HepG2 (cell line): Measurements from ENCODE around the gene PIK3C2B. TPM values are rescaled to one million over a fixed set of nuclear protein-coding genes. Genes with fewer than 3 reads are reported as not detected.

Experiments used
- ETV5 ChIP-seq: IDR thresholded peaks from 2 replicates; pipeline ENCODE4 v1.6.1; 2018; ENCODE audit warnings: missing biosample characterization, missing genetic modification reagents, inconsistent platforms, borderline replicate concordance
- FOXA3 ChIP-seq: IDR thresholded peaks from 2 replicates; pipeline ENCODE4 v1.6.1; 2016; ENCODE audit warnings: missing genetic modification reagents, missing compliant biosample characterization
- GATA4 ChIP-seq: sonication (generic); IDR thresholded peaks from 2 replicates; pipeline ENCODE4 v1.6.1; 2016; ENCODE audit warnings: antibody characterized with exemption, low read depth, borderline replicate concordance
- KMT2A ChIP-seq: sonication (generic); formaldehyde crosslinking; IDR thresholded peaks from 2 replicates; pipeline ENCODE4 v1.4.0; 2020; ENCODE audit warnings: missing genetic modification reagents
- MAX ChIP-seq: IDR thresholded peaks from 2 replicates; pipeline ENCODE4 v1.6.1; 2012; ENCODE audit warnings: inconsistent platforms
- NR2F6 ChIP-seq, 2 experiments: IDR thresholded peaks; 2 replicates each; pipeline ENCODE4 v1.6.1; 2016; ENCODE audit warnings: antibody characterized with exemption in 1 of 2, mild to moderate bottlenecking in 1 of 2
- POLR2G ChIP-seq: fragments of 200-400 bp; formaldehyde crosslinking; IDR thresholded peaks from 2 replicates; pipeline ENCODE4 v1.6.1; 2018; ENCODE audit warnings: mild to moderate bottlenecking, low read depth, low read length, moderate library complexity
- TGIF2 ChIP-seq: IDR thresholded peaks from 2 replicates; pipeline ENCODE4 v1.6.1; 2016; ENCODE audit warnings: control low read depth, missing compliant biosample characterization
- TP53 ChIP-seq: sonication (generic); formaldehyde crosslinking; conservative IDR thresholded peaks from 2 replicates; pipeline ENCODE4 v1.4.0; 2020; ENCODE audit warnings: missing genetic modification reagents
- ZBTB25 ChIP-seq: IDR thresholded peaks from 2 replicates; pipeline ENCODE4 v1.6.1; 2018; ENCODE audit warnings: missing genetic modification reagents
- ZNF281 ChIP-seq: sonication (generic); formaldehyde crosslinking; IDR thresholded peaks from 2 replicates; pipeline ENCODE4 v1.4.0; 2020; ENCODE audit warnings: missing genetic modification reagents, borderline replicate concordance
- polyA plus RNA-seq, 8 experiments: library from polyadenylated mRNA; depleted of rRNA in 3 of 8; stranded (reverse) in 7 of 8; unstranded in 1 of 8; fragments of >200 nt; fragmentation: Illumina TruSeq in 4 of 8; extraction: Trizol in 4 of 8; gene quantifications; 2 replicates each; pipeline versions ENCODE4 v1.2.1 to v1.2.3, GENCODE V29; 2011 to 2016; ENCODE audit warnings: low read depth in 4 of 8, missing spikeins in 1 of 8, mixed read lengths in 1 of 8; ENCODE audit not compliant: insufficient read depth in 1 of 8
- total RNA-seq, 5 experiments: library from RNA; depleted of rRNA; stranded (reverse); fragments of >200 nt; fragmentation: Illumina TruSeq; extraction: Trizol; gene quantifications; 2 replicates each; pipeline ENCODE4 v1.2.3, GENCODE V29; 2016; ENCODE audit warnings: low read depth in 1 of 5
- TF ChIP-seq, protein P1 (sequence below): sonication (generic); formaldehyde crosslinking; IDR thresholded peaks from 2 replicates; pipeline ENCODE4 v1.4.0; 2020; ENCODE audit warnings: missing genetic modification reagents
- TF ChIP-seq, protein P2 (sequence below), 2 experiments: sonication (generic) in 1 of 2; formaldehyde crosslinking in 1 of 2; IDR thresholded peaks; 2 replicates each; pipeline versions ENCODE4 v1.6.1 to v1.9.0; 2014 to 2022; ENCODE audit warnings: antibody characterized with exemption in 1 of 2, borderline replicate concordance in 1 of 2, inconsistent platforms in 1 of 2, low read depth in 1 of 2, missing genetic modification reagents in 1 of 2

PIK3C2B gene
- total and polyA plus RNA-seq, 2 of the 13 experiments (the other 11 are each of a cell fraction or from before 2014, with no cell fraction given): 3.4 to 4.5 TPM

DNA sequence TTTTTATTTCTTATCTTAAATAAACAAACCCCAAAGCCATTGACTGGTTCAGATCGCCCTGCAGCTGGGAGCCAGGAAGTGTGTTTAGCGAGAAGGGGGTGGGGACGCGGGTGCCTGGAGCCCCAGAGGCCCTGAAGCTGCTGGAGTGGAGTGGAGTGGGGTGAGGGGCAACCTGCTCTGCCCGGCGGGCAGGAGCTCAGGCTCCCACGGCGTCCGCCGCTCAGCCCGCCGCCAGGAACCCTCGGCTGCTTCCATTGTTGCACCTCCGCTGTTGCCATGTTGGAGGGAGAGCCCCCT is 673 bp downstream of the PIK3C2B start (continued):
- TF ChIP-seq ZNF281 (CRISPR knock-in tag): peak; percentile 61
- no peak for TF ChIP-seq KMT2A
- peak; percentile 63; the same call in 1 of the 2 replicates for TF ChIP-seq GATA4
- TF ChIP-seq, protein P1, sequence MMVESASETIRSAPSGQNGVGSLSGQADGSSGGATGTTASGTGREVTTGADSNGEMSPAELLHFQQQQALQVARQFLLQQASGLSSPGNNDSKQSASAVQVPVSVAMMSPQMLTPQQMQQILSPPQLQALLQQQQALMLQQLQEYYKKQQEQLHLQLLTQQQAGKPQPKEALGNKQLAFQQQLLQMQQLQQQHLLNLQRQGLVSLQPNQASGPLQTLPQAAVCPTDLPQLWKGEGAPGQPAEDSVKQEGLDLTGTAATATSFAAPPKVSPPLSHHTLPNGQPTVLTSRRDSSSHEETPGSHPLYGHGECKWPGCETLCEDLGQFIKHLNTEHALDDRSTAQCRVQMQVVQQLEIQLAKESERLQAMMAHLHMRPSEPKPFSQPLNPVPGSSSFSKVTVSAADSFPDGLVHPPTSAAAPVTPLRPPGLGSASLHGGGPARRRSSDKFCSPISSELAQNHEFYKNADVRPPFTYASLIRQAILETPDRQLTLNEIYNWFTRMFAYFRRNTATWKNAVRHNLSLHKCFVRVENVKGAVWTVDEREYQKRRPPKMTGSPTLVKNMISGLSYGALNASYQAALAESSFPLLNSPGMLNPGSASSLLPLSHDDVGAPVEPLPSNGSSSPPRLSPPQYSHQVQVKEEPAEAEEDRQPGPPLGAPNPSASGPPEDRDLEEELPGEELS (CRISPR knock-in tag): peak; percentile 71
- peak; percentile 21; the same call in 1 of the 2 replicates for TF ChIP-seq FOXA3 (CRISPR knock-in tag)
- TF ChIP-seq POLR2G: peak; percentile 63
- TF ChIP-seq NR2F6 (IDR thresholded peaks at IDR 0.05): 0 out of 2 replicates have a peak, but pooled peaks have one; percentile 13
- TF ChIP-seq NR2F6 (CRISPR knock-in tag; IDR thresholded peaks at IDR 0.05): no peak
- TF ChIP-seq, protein P2, sequence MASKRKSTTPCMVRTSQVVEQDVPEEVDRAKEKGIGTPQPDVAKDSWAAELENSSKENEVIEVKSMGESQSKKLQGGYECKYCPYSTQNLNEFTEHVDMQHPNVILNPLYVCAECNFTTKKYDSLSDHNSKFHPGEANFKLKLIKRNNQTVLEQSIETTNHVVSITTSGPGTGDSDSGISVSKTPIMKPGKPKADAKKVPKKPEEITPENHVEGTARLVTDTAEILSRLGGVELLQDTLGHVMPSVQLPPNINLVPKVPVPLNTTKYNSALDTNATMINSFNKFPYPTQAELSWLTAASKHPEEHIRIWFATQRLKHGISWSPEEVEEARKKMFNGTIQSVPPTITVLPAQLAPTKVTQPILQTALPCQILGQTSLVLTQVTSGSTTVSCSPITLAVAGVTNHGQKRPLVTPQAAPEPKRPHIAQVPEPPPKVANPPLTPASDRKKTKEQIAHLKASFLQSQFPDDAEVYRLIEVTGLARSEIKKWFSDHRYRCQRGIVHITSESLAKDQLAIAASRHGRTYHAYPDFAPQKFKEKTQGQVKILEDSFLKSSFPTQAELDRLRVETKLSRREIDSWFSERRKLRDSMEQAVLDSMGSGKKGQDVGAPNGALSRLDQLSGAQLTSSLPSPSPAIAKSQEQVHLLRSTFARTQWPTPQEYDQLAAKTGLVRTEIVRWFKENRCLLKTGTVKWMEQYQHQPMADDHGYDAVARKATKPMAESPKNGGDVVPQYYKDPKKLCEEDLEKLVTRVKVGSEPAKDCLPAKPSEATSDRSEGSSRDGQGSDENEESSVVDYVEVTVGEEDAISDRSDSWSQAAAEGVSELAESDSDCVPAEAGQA (IDR thresholded peaks at IDR 0.05; ENCODE audit: low read depth): no peak
- TF ChIP-seq, protein P2 (CRISPR knock-in tag; IDR thresholded peaks at IDR 0.05; ENCODE audit: borderline replicate concordance): 0 out of 2 replicates have a peak, but pooled peaks have one; percentile 51
- TF ChIP-seq ZBTB25 (CRISPR knock-in tag): no peak
- 0 out of 2 replicates have a peak, but pooled peaks have one; percentile 11 for TF ChIP-seq ETV5 (CRISPR knock-in tag)
- TF ChIP-seq MAX: peak; percentile 16; the same call in 1 of the 2 replicates
- TF ChIP-seq TP53 (CRISPR knock-in tag): 0 out of 2 replicates have a peak, but pooled peaks have one; percentile 5
- 0 out of 2 replicates have a peak, but pooled peaks have one; percentile 12 for TF ChIP-seq TGIF2 (CRISPR knock-in tag)
